Esophagus muscularis mucosa (tissue), 4 donors: ENCODE results near the gene ADRA1B.

ENCODE experiments used
- CTCF ChIP-seq, 3 experiments: fragments of 200-600 bp in 2 of 3; fragments of 450-650 bp in 1 of 3; sonication (generic) in 2 of 3; IDR thresholded peaks; one replicate each; pipeline ENCODE4 v1.5.1; 2017 to 2019; ENCODE audit warnings: antibody characterized with exemption in 3 of 3, mild to moderate bottlenecking in 2 of 3, moderate library complexity in 1 of 3
- EP300 ChIP-seq: sonication (generic); formaldehyde crosslinking; IDR thresholded peaks from one replicate; pipeline ENCODE4 v1.6.1; 2017; ENCODE audit warnings: antibody characterized with exemption
- POLR2A ChIP-seq: fragments of 450-650 bp; IDR thresholded peaks from one replicate; pipeline ENCODE4 v1.6.1; 2017; ENCODE audit warnings: antibody characterized with exemption, moderate library complexity, mild to moderate bottlenecking, low read depth
- POLR2AphosphoS5 ChIP-seq, 2 donors: sonication (generic); formaldehyde crosslinking; IDR thresholded peaks; one replicate each; pipeline ENCODE4 v1.6.1; 2017; ENCODE audit warnings: antibody characterized with exemption in 2 of 2

DNA sequence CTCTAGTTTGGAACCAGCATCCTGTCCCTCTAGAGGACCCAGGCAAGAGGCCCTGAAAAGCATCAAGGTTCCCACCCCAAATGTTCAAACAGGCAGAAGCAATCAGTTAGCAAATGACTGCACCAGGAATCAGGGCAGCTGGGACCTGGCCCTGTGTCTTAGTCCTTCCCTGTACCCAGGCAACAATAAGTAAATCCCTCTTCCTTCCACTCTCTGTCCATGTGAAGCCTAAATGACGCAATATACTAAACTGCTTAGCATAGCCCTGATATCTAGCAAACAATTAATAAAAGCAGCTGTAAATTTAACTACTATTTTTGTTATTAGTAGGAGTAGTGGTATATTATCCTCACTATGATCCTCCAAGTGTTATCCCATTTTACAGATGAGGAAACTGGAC lies 13.2 kb upstream of the ADRA1B start:
- no peak for TF ChIP-seq CTCF (IDR thresholded peaks at IDR 0.05)
- no peak for TF ChIP-seq EP300
- no peak for TF ChIP-seq POLR2A
- TF ChIP-seq POLR2AphosphoS5 (IDR thresholded peaks at IDR 0.05) = no peak
